ENCODE measurements around the gene PAN3. TPM values are rescaled to one million over a fixed set of nuclear protein-coding genes. Genes with fewer than 3 reads are reported as not detected.
A peak's percentile ranks its signal among the peaks of the same experiment; 100 is the strongest.

PAN3 gene
- total and polyA plus RNA-seq, 10 donors = 18.4 to 85.8 (median 70.1) TPM

GRCh38 chr13:28327373-28328270 lies 189.3 kb downstream of the PAN3 start:
- Histone ChIP-seq H3K27ac (peak overlapping the region in 6 of 8 donors; percentile 40 to 69 (median 60)), H3K4me1 (peaks cover 0 to 40% (median 20%) of the 10 kb centered on the region in 6 donors), H3K36me3 (peaks cover 0 to 4% (median 0%) of the 10 kb centered on the region in 6 donors), H3K27me3 (replicated peaks in 1 of 7) (no peaks in the 10 kb centered on the region), H3K9me3 (no peaks in the 10 kb centered on the region), H3K4me3 (no peak overlapping the region)
- intact Hi-C loops (cut with DNase I; ENCODE audit: low total_unique reads) = loop anchor here (10.0 kb wide), 1 partner anchor 467 kb away; no protein-coding TSS in a partner anchor
- DNase-seq = no peak
- TF ChIP-seq CTCF (IDR thresholded peaks at IDR 0.05 in 8 of 11, conservative IDR thresholded peaks at IDR 0.05 in 3 of 11) (no peak), POLR2AphosphoS5 (IDR thresholded peaks at IDR 0.05) (no peak), POLR2A (IDR thresholded peaks at IDR 0.05) (no peak)
- 80 to 86% (median 80%) methylated on average over 14 of the region's 14 CpGs for WGBS, 5 donors

GRCh38 chr13:28328271-28328607 lies 189.9 kb downstream of the PAN3 start:
- intact Hi-C loops (cut with DNase I; ENCODE audit: low total_unique reads) = loop anchor here (10.0 kb wide), 1 partner anchor 467 kb away; no protein-coding TSS in a partner anchor

GRCh38 chr13:28329395-28330158 lies 191.2 kb downstream of the PAN3 start:
- Histone ChIP-seq H3K4me3 (no peak overlapping the region), H3K9me3 (no peaks in the 10 kb centered on the region), H3K27me3 (replicated peaks in 1 of 7) (no peaks in the 10 kb centered on the region), H3K27ac (peak overlapping the region in 2 of 8 donors; percentile 9 to 21), H3K4me1 (peaks cover 0 to 29% (median 11%) of the 10 kb centered on the region in 6 donors), H3K36me3 (peaks cover 0 to 5% (median 0%) of the 10 kb centered on the region in 6 donors)
- 64 to 78% (median 72%) methylated on average over 16 to 17 of the region's 17 CpGs for WGBS, 5 donors
- TF ChIP-seq CTCF (IDR thresholded peaks at IDR 0.05 in 8 of 11, conservative IDR thresholded peaks at IDR 0.05 in 3 of 11) = no peak
- no peak for TF ChIP-seq POLR2AphosphoS5 (IDR thresholded peaks at IDR 0.05)
- no peak for TF ChIP-seq POLR2A (IDR thresholded peaks at IDR 0.05)
- intact Hi-C loops (cut with DNase I; ENCODE audit: low total_unique reads) = loop anchor here (10.0 kb wide), 1 partner anchor 465 kb away; no protein-coding TSS in a partner anchor
- DNase-seq = no peak

More at GRCh38 chr13:28328271-28328607, 189.9 kb downstream of the PAN3 start:
- Histone ChIP-seq H3K27me3 (replicated peaks in 1 of 7) (no peaks in the 10 kb centered on the region), H3K4me3 (peak overlapping the region in 1 of 8 donors; percentile 16), H3K36me3 (peaks cover 0 to 5% (median 0%) of the 10 kb centered on the region in 6 donors), H3K4me1 (peaks cover 0 to 40% (median 20%) of the 10 kb centered on the region in 6 donors), H3K9me3 (no peaks in the 10 kb centered on the region), H3K27ac (peak overlapping the region in 6 of 8 donors; percentile 40 to 69 (median 60))
- 58 to 78% (median 66%) methylated on average over 8 of the region's 8 CpGs for WGBS, 5 donors
- TF ChIP-seq POLR2A (IDR thresholded peaks at IDR 0.05) (no peak), POLR2AphosphoS5 (IDR thresholded peaks at IDR 0.05) (peak; percentile 51 to 74 (median 53))
- DNase-seq = no peak

- TF ChIP-seq CTCF (IDR thresholded peaks at IDR 0.05 in 8 of 11, conservative IDR thresholded peaks at IDR 0.05 in 3 of 11) (no peak), POLR2AphosphoS5 (IDR thresholded peaks at IDR 0.05) (no peak), POLR2A (IDR thresholded peaks at IDR 0.05) (no peak)
- 90 to 95% (median 93%) methylated on average over 2 of the region's 2 CpGs for WGBS, 5 donors
- H3K27ac ChIP-seq = no peak overlapping the region
- no peaks in the 10 kb centered on the region for H3K27me3 ChIP-seq (replicated peaks in 1 of 7)
- H3K9me3 ChIP-seq = no peaks in the 10 kb centered on the region
- H3K36me3 ChIP-seq = peaks cover 0 to 5% (median 0%) of the 10 kb centered on the region in 6 donors
- no peak overlapping the region for H3K4me3 ChIP-seq
- H3K4me1 ChIP-seq = peaks cover 0 to 19% (median 9%) of the 10 kb centered on the region in 6 donors
- intact Hi-C loops (cut with DNase I; ENCODE audit: low total_unique reads) = no loop called here
- no peak for DNase-seq
Measured at GRCh38 chr13:28333204-28333881, 195.0 kb downstream of the PAN3 start.
